ENCODE results near the gene PTCRA. TPM values are rescaled to one million over a fixed set of nuclear protein-coding genes. Genes with fewer than 3 reads are reported as not detected.

Gene PTCRA
- total and polyA plus RNA-seq, 2 donors (not counting 3 experiments of a cell fraction or from before 2014, with no cell fraction given), result not detected

GRCh38 chr6:42969431-42969830 is 53.6 kb downstream of the PTCRA start:
- BruUV-seq (replicated peaks), result no TSS peak
- Histone ChIP-seq H3K27me3 (ENCODE audit: control insufficient read depth in 2 of 2, insufficient read depth in 2 of 2, low read length in 2 of 2) (no peaks in the 10 kb centered on the region), H3K9me1 (replicated peaks; ENCODE audit: control insufficient read depth, extremely low read depth, insufficient read depth, low read length) (no peaks in the 10 kb centered on the region), H3K4me1 (ENCODE audit: control insufficient read depth, extremely low read depth, insufficient read depth, low read length) (peaks cover 5% of the 10 kb centered on the region), H2AFZ (ENCODE audit: low read depth, low read length) (no peak overlapping the region), H4K20me1 (replicated peaks; ENCODE audit: control insufficient read depth, extremely low read depth, insufficient read depth, low read length) (no peaks in the 10 kb centered on the region), H3K4me2 (ENCODE audit: insufficient read depth, low read length) (no peak overlapping the region), H3K36me3 (ENCODE audit: control insufficient read depth in 2 of 2, extremely low read depth in 1 of 2, insufficient read depth in 2 of 2, low read length in 2 of 2) (peaks cover 0 to 15% of the 10 kb centered on the region in 2 experiments), H3K9me3 (replicated peaks; ENCODE audit: control insufficient read depth, insufficient read depth, low read length) (no peaks in the 10 kb centered on the region), H3K79me2 (ENCODE audit: control insufficient read depth, insufficient read depth, low read length) (no peaks in the 10 kb centered on the region), H3K4me3 (replicated peaks in 1 of 3; ENCODE audit: insufficient read depth in 1 of 3, low read depth in 1 of 3, low read length in 3 of 3) (no peak overlapping the region), H3K27ac (ENCODE audit: insufficient read depth, low read depth, low read length) (no peak overlapping the region), H3K9ac (replicated peaks; ENCODE audit: extremely low read depth, insufficient read depth, low read length) (no peak overlapping the region)
- dilution Hi-C loops (cut with MboI; ENCODE audit: extremely low pct_ligation_motif_present, low sequenced_read_pairs), result no loop called here
- DNase-seq (ENCODE audit: low read depth, low spot score), result no peak
- POLR2A ChIA-PET, result no interaction called here
- intact Hi-C loops (cut with micrococcal nuclease), result no loop called here
- TF ChIP-seq POLR2AphosphoS5 (IDR thresholded peaks at IDR 0.05; ENCODE audit: insufficient read depth, low read depth, low read length) (no peak), FOS (IDR thresholded peaks at IDR 0.05; ENCODE audit: borderline replicate concordance, insufficient read depth, low read length) (no peak), EZH2 (IDR thresholded peaks at IDR 0.05; ENCODE audit: borderline replicate concordance, low read depth, low read length, severe bottlenecking) (no peak), CTCF (IDR thresholded peaks at IDR 0.05; ENCODE audit: extremely low read depth in 1 of 2, insufficient read depth in 1 of 2, low read depth in 1 of 2, low read length in 2 of 2) (no peak), JUN (IDR thresholded peaks at IDR 0.05; ENCODE audit: borderline replicate concordance, insufficient read depth, insufficient read length, low read depth) (no peak), POLR2A (IDR thresholded peaks at IDR 0.05; ENCODE audit: low read depth, low read length) (no peak), GATA2 (IDR thresholded peaks at IDR 0.05; ENCODE audit: insufficient read depth, insufficient read length, low read depth, low read length) (no peak), MYC (IDR thresholded peaks at IDR 0.05; ENCODE audit: low read depth, low read length) (no peak)
- TF ChIP-seq, protein P1, sequence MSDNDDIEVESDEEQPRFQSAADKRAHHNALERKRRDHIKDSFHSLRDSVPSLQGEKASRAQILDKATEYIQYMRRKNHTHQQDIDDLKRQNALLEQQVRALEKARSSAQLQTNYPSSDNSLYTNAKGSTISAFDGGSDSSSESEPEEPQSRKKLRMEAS (IDR thresholded peaks at IDR 0.05; ENCODE audit: insufficient read depth, insufficient read length), result no peak
- no peak for FAIRE-seq
- CTCF ChIA-PET, result no interaction called here

All from endothelial cell of umbilical vein (primary cell).